IMR-90 (cell line): ENCODE data around the gene ZFAND6.

Source experiments
- BHLHE40 ChIP-seq: fragments of 150-350 bp; IDR thresholded peaks from 2 replicates; pipeline ENCODE4 v1.6.1; 2016; ENCODE audit warnings: mild to moderate bottlenecking, low read depth, low read length
- CEBPB ChIP-seq: IDR thresholded peaks from 2 replicates; pipeline ENCODE4 v1.6.1; 2012; ENCODE audit warnings: low read depth, low read length, improper control_type of control experiment
- CHD1 ChIP-seq: IDR thresholded peaks from 2 replicates; pipeline ENCODE4 v1.6.1; 2012; ENCODE audit warnings: low read depth, low read length, improper control_type of control experiment
- MAZ ChIP-seq: IDR thresholded peaks from 2 replicates; pipeline ENCODE4 v1.6.1; 2012; ENCODE audit warnings: low read depth, mild to moderate bottlenecking, low read length, improper control_type of control experiment, moderate library complexity, borderline replicate concordance
- MXI1 ChIP-seq: IDR thresholded peaks from 2 replicates; pipeline ENCODE4 v1.6.1; 2012; ENCODE audit warnings: low read depth, mild to moderate bottlenecking, low read length, moderate library complexity, borderline replicate concordance
- NFE2L2 ChIP-seq: fragments of 150-350 bp; IDR thresholded peaks from 2 replicates; pipeline ENCODE4 v1.6.1; 2016; ENCODE audit warnings: low read depth, mild to moderate bottlenecking, low read length
- POLR2A ChIP-seq: IDR thresholded peaks from 2 replicates; pipeline ENCODE4 v1.6.1; 2012; ENCODE audit warnings: mild to moderate bottlenecking, low read depth, low read length
- RFX5 ChIP-seq: IDR thresholded peaks from 2 replicates; pipeline ENCODE4 v1.8.0; 2012; ENCODE audit warnings: low read depth, mild to moderate bottlenecking, low read length, moderate library complexity
- SMC3 ChIP-seq: fragments of 150-350 bp; IDR thresholded peaks from 2 replicates; pipeline ENCODE4 v1.6.1; 2016; ENCODE audit warnings: low read depth, mild to moderate bottlenecking, antibody characterized with exemption, low read length, moderate library complexity
- TF ChIP-seq, protein P1 (sequence below): conservative IDR thresholded peaks from 2 replicates; pipeline ENCODE4 v1.5.1; 2012; ENCODE audit warnings: mild to moderate bottlenecking, low read depth, low read length, improper control_type of control experiment
- TF ChIP-seq, protein P2 (sequence below): fragments of 150-350 bp; IDR thresholded peaks from 2 replicates; pipeline ENCODE4 v1.6.1; 2016; ENCODE audit warnings: low read depth, mild to moderate bottlenecking, low read length, moderate library complexity, borderline replicate concordance

DNA sequence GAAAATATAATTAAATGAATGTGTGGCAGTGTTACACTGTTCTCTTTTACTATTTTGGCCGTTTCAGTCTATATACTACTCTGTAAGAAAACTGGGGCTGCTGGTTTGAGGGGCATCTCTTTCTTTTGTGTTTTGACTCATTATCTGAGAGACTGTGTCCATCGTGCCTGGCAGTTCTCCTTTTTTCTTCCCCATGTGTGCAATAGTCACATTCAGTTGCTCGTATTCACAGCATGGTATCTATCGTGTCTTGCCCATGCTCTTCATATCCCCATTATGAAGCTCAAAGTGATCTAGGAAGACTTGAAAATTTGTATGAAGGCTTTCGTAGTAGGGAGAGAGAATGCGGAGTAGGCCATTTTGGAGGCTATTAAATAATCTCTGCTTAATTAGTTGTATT lies 63.6 kb downstream of the ZFAND6 start:
- TF ChIP-seq, protein P1, sequence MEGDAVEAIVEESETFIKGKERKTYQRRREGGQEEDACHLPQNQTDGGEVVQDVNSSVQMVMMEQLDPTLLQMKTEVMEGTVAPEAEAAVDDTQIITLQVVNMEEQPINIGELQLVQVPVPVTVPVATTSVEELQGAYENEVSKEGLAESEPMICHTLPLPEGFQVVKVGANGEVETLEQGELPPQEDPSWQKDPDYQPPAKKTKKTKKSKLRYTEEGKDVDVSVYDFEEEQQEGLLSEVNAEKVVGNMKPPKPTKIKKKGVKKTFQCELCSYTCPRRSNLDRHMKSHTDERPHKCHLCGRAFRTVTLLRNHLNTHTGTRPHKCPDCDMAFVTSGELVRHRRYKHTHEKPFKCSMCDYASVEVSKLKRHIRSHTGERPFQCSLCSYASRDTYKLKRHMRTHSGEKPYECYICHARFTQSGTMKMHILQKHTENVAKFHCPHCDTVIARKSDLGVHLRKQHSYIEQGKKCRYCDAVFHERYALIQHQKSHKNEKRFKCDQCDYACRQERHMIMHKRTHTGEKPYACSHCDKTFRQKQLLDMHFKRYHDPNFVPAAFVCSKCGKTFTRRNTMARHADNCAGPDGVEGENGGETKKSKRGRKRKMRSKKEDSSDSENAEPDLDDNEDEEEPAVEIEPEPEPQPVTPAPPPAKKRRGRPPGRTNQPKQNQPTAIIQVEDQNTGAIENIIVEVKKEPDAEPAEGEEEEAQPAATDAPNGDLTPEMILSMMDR: no peak
- TF ChIP-seq RFX5 (no peak), POLR2A (no peak), MXI1 (no peak), MAZ (no peak), CHD1 (no peak), CEBPB (no peak), NFE2L2 (no peak), BHLHE40 (no peak), SMC3 (no peak)
- TF ChIP-seq, protein P2, sequence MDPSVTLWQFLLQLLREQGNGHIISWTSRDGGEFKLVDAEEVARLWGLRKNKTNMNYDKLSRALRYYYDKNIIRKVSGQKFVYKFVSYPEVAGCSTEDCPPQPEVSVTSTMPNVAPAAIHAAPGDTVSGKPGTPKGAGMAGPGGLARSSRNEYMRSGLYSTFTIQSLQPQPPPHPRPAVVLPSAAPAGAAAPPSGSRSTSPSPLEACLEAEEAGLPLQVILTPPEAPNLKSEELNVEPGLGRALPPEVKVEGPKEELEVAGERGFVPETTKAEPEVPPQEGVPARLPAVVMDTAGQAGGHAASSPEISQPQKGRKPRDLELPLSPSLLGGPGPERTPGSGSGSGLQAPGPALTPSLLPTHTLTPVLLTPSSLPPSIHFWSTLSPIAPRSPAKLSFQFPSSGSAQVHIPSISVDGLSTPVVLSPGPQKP: no peak
